ENCODE measurements around the gene DOK7. TPM values are rescaled to one million over a fixed set of nuclear protein-coding genes. Genes with fewer than 3 reads are reported as not detected.
A peak's percentile ranks its signal among the peaks of the same experiment; 100 is the strongest.

DOK7 gene
- total and polyA plus RNA-seq, 9 donors = 11.4 to 23.9 (median 17.6) TPM

GRCh38 chr4:3480528-3481112 lies 17.5 kb downstream of the DOK7 start:
- H3K27ac ChIP-seq (ENCODE audit: low read length) = no peak overlapping the region
- peak; percentile 83 for DNase-seq
- peaks cover 19% of the 10 kb centered on the region for H3K27me3 ChIP-seq (ENCODE audit: control insufficient read depth, insufficient read depth, low read length)
- H3K9me3 ChIP-seq (replicated peaks; ENCODE audit: control insufficient read depth, low read depth, low read length) = no peaks in the 10 kb centered on the region
- 12% methylated on average over 16 of the region's 17 CpGs for WGBS (ENCODE audit: insufficient coverage)
- peaks cover 74% of the 10 kb centered on the region for H3K4me1 ChIP-seq (ENCODE audit: control insufficient read depth, insufficient read depth, low read length)
- H3K36me3 ChIP-seq (ENCODE audit: control insufficient read depth, insufficient read depth, low read length) = peaks cover 3% of the 10 kb centered on the region
- H3K4me3 ChIP-seq (ENCODE audit: low read length) = no peak overlapping the region

DNA sequence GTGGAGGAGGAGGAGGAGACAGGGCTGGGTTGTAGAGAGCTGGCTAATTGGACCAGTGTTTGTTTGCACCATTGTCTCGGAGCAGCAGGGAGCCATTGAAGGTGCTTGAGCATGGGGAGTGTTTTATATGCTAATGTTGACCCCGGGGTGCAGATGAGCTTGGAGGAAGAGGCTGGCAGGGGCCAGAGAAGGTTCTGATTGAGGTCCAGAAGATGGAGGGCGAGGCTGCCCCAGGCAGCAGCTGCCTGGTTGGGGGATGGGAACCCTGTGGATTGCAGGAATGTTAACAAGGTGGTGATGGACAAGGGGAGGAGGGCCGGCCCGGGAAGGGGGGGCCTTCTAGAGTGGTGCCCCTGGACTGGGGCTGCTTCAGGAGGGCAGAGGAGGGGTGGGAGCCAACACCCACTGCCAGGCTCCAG lies 18.0 kb downstream of the DOK7 start:
- no peak for DNase-seq
- Histone ChIP-seq H3K9me3 (replicated peaks; ENCODE audit: control insufficient read depth, low read depth, low read length) (no peaks in the 10 kb centered on the region), H3K4me3 (ENCODE audit: low read length) (no peak overlapping the region), H3K27me3 (ENCODE audit: control insufficient read depth, insufficient read depth, low read length) (peaks cover 21% of the 10 kb centered on the region), H3K4me1 (ENCODE audit: control insufficient read depth, insufficient read depth, low read length) (peaks cover 79% of the 10 kb centered on the region), H3K27ac (ENCODE audit: low read length) (no peak overlapping the region), H3K36me3 (ENCODE audit: control insufficient read depth, insufficient read depth, low read length) (peaks cover 3% of the 10 kb centered on the region)
- WGBS (ENCODE audit: insufficient coverage) = 32% methylated on average over 5 of the region's 5 CpGs

- H3K4me3 ChIP-seq (ENCODE audit: low read length) = no peak overlapping the region
- peaks cover 23% of the 10 kb centered on the region for H3K27me3 ChIP-seq (ENCODE audit: control insufficient read depth, insufficient read depth, low read length)
- peaks cover 87% of the 10 kb centered on the region for H3K4me1 ChIP-seq (ENCODE audit: control insufficient read depth, insufficient read depth, low read length)
- peaks cover 1% of the 10 kb centered on the region for H3K36me3 ChIP-seq (ENCODE audit: control insufficient read depth, insufficient read depth, low read length)
- DNase-seq = no peak
- no peaks in the 10 kb centered on the region for H3K9me3 ChIP-seq (replicated peaks; ENCODE audit: control insufficient read depth, low read depth, low read length)
- peak overlapping the region; percentile 31 for H3K27ac ChIP-seq (ENCODE audit: low read length)
- WGBS (ENCODE audit: insufficient coverage) = 53% methylated on average over 19 of the region's 19 CpGs
These were observed 18.8 kb downstream of the DOK7 start for GRCh38 chr4:3481783-3482393.

GRCh38 chr4:3482707-3483106 lies 19.6 kb downstream of the DOK7 start:
- no peak for DNase-seq
- no peaks in the 10 kb centered on the region for H3K9me3 ChIP-seq (replicated peaks; ENCODE audit: control insufficient read depth, low read depth, low read length)
- WGBS (ENCODE audit: insufficient coverage) = 69% methylated on average over 12 of the region's 12 CpGs
- no peaks in the 10 kb centered on the region for H3K36me3 ChIP-seq (ENCODE audit: control insufficient read depth, insufficient read depth, low read length)
- no peak overlapping the region for H3K4me3 ChIP-seq (ENCODE audit: low read length)
- H3K27ac ChIP-seq (ENCODE audit: low read length) = peak overlapping the region; percentile 35
- peaks cover 23% of the 10 kb centered on the region for H3K27me3 ChIP-seq (ENCODE audit: control insufficient read depth, insufficient read depth, low read length)
- peaks cover 89% of the 10 kb centered on the region for H3K4me1 ChIP-seq (ENCODE audit: control insufficient read depth, insufficient read depth, low read length)

DNA sequence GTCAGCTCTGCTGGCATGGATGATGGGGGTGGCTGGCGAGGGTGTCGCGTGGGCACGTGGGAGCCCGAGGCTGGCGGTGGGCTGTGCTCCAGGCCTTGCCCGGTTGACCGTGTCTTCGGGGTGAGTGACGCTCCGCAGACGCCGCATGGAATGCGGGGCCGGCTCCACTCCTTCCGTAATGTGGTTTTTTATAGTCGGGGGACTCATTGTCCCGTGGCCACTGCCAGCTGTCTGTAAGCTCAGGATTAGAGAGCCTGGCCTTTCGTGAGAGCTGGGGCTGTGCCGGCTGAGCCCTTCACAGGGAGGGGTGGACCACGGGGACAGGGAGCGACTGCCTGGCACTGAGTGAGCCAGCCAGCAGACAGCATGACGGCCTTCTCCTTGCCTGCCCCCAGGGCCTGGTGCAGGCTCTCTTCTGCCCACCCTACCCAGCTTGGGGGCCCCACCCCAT lies 20.4 kb downstream of the DOK7 start:
- peaks cover 85% of the 10 kb centered on the region for H3K4me1 ChIP-seq (ENCODE audit: control insufficient read depth, insufficient read depth, low read length)
- peaks cover 23% of the 10 kb centered on the region for H3K27me3 ChIP-seq (ENCODE audit: control insufficient read depth, insufficient read depth, low read length)
- H3K4me3 ChIP-seq (ENCODE audit: low read length) = no peak overlapping the region
- 20% methylated on average over 20 of the region's 23 CpGs for WGBS (ENCODE audit: insufficient coverage)
- peak; percentile 85 for DNase-seq
- H3K27ac ChIP-seq (ENCODE audit: low read length) = peak overlapping the region; percentile 81
- H3K36me3 ChIP-seq (ENCODE audit: control insufficient read depth, insufficient read depth, low read length) = no peaks in the 10 kb centered on the region
- no peaks in the 10 kb centered on the region for H3K9me3 ChIP-seq (replicated peaks; ENCODE audit: control insufficient read depth, low read depth, low read length)

DNA sequence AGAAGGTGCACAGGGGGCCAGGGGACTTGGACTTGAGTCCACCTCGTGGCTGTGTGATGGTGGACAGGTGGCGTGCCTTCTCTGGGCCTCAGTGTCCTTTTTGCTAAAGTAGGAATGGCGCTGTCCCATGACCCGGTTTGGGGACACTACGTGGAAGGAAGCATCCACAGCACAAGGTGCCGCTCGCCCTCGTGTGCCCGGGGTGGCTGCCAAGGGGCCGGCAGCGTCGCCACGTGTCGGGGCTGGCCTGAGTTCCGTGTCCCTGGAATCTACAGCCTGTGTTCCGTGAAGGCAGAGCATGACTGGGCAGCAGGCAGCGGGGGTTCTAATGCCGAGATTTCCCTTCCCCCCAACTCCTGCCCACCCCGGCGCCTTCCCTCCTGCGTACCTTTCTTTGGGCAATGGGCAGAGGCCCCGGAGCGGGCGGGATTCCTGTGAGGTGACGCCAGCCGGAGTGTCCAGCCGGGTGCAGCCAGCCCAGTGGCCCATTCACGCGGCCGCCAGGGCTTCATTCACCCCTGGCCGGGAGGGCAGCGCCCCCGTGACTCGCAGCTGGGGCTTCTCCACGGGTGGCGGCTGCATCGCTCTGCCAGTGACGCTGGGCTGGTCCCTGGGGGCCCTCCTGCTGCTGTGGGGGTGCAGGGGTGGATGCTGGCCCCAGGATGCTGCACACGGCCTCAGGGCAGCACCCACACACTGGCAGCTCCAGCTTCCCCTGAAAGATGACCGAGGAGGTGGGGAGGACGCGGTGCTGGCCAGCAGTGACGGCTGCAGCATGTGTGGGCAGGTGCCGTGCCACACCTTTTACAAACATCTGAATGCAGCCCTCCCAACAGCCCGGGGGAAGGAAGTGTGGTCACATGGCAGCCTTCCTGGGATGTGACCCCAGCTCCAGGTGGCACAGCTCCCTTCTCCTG lies 21.2 kb downstream of the DOK7 start:
- Histone ChIP-seq H3K9me3 (replicated peaks; ENCODE audit: control insufficient read depth, low read depth, low read length) (no peaks in the 10 kb centered on the region), H3K4me1 (ENCODE audit: control insufficient read depth, insufficient read depth, low read length) (peaks cover 80% of the 10 kb centered on the region), H3K27me3 (ENCODE audit: control insufficient read depth, insufficient read depth, low read length) (peaks cover 23% of the 10 kb centered on the region), H3K36me3 (ENCODE audit: control insufficient read depth, insufficient read depth, low read length) (no peaks in the 10 kb centered on the region), H3K27ac (ENCODE audit: low read length) (peak overlapping the region; percentile 81), H3K4me3 (ENCODE audit: low read length) (no peak overlapping the region)
- WGBS (ENCODE audit: insufficient coverage) = 70% methylated on average over 32 of the region's 45 CpGs
- DNase-seq = no peak

DNA sequence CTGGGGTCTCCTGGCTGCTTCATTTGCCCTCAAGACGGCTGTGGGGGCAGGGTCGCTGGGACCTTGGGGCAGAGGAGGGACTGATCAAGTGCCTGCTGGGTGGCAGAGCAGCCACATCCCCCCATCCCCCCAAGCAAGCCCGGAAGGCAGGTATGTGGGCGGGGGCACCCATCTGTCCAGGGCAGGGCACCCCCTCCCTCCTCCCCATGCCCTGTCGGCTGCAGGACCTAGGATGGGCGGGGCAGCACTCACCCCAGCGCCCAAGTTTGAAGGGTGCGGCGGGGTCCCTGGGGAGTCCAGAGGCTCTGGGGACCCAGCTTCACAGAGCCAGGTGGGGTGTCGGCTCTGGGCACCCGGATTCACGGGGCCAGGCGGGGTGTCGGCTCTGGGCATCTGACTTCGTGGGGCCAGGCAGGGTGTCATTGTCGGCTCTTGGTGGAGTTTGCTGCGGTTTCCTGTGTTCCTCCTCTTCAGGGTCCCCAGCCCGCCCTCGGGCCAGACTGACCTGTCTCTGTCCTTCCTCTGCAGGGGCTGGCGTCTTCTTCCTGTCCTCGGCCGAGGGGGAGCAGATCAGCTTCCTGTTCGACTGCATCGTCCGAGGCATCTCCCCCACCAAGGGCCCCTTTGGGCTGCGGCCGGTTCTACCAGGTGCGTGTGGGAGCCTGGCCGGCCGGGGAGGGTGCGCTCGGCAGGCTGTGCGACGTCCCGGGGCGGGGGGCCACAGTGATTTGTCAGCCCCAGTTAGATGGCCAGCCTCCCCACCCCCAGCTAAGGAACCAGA lies 22.1 kb downstream of the DOK7 start:
- Histone ChIP-seq H3K4me3 (ENCODE audit: low read length) (no peak overlapping the region), H3K4me1 (ENCODE audit: control insufficient read depth, insufficient read depth, low read length) (peaks cover 74% of the 10 kb centered on the region), H3K27me3 (ENCODE audit: control insufficient read depth, insufficient read depth, low read length) (peaks cover 25% of the 10 kb centered on the region)

DNA sequence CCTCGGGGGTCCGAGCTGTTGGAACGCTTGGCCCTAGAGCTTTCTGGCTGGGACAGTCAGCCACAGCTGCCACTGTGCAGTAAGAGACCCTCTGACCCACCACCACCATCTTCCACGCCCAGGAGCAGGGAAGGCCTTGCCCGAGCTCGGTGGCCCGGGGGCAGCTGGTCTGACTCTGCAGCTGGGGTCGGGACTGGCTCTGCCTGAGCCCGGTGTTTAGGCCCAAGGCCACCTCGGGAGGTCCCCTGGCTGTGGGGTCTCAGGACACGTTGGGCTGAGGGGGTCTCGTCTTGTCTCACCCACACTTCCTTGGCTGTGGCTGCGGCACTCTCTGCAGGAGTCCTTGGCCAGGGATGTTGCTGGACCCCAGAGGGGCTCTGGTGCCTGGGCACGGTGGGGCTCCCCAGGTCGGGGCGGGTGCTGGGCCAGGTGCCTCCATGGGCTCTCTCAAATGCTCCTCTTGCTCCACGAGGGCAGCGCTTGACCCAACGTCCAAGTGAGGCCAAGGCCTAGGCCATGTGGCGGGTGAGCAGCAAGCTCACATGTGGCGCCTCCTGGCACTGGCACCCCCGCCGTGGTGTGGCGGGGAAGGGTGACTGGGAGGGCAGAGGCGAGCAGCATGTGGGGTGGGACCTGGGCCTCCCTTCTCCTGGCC lies 22.9 kb downstream of the DOK7 start:
- Histone ChIP-seq H3K4me3 (ENCODE audit: low read length) (no peak overlapping the region), H3K9me3 (replicated peaks; ENCODE audit: control insufficient read depth, low read depth, low read length) (no peaks in the 10 kb centered on the region), H3K27me3 (ENCODE audit: control insufficient read depth, insufficient read depth, low read length) (peaks cover 25% of the 10 kb centered on the region), H3K27ac (ENCODE audit: low read length) (no peak overlapping the region), H3K4me1 (ENCODE audit: control insufficient read depth, insufficient read depth, low read length) (peaks cover 67% of the 10 kb centered on the region), H3K36me3 (ENCODE audit: control insufficient read depth, insufficient read depth, low read length) (peaks cover 1% of the 10 kb centered on the region)
- WGBS (ENCODE audit: insufficient coverage) = 72% methylated on average over 18 of the region's 25 CpGs
- no peak for DNase-seq

More for the DNA sequence above, 22.1 kb downstream of the DOK7 start:
- 21% methylated on average over 30 of the region's 36 CpGs for WGBS (ENCODE audit: insufficient coverage)
- H3K36me3 ChIP-seq (ENCODE audit: control insufficient read depth, insufficient read depth, low read length) = no peaks in the 10 kb centered on the region
- no peaks in the 10 kb centered on the region for H3K9me3 ChIP-seq (replicated peaks; ENCODE audit: control insufficient read depth, low read depth, low read length)
- H3K27ac ChIP-seq (ENCODE audit: low read length) = no peak overlapping the region
- peak; percentile 55 for DNase-seq

All from muscle of leg (tissue), 11 donors.